Endothelial cell of umbilical vein (primary cell): ENCODE results near the gene CCDC102B. TPM values are rescaled to one million over a fixed set of nuclear protein-coding genes. Genes with fewer than 3 reads are reported as not detected.
"Not testable (repeated sequence)": the region's sequence is repeated elsewhere in the genome, so short reads cannot be mapped to it uniquely, and the experiment has no call there.

ENCODE experiments used
- BruUV-seq: library from RNA; stranded (reverse); fragments of 400-500 nt; replicated peaks from 2 replicates; lab custom pipeline; 2021; lab: Mats Ljungman, UMichigan
- CTCF ChIA-PET: fragments of 300-600, 350-600 bp; sonication (Branson Sonifier 250); formaldehyde crosslinking; loops from one replicate; lab custom pipeline; 2021; ENCODE audit warnings: antibody characterized with exemption, inconsistent platforms; lab: Charles Lee
- POLR2A ChIA-PET: fragments of 300-600, 350-600 bp; sonication (Branson Sonifier 250); formaldehyde crosslinking; loops from one replicate; lab custom pipeline; 2021; ENCODE audit warnings: antibody characterized with exemption, inconsistent platforms; lab: Charles Lee
- DNase-seq: peaks from one replicate; pipeline ENCODE4 v3.0.0-alpha.2; 2011; ENCODE audit warnings: low read depth, low spot score
- FAIRE-seq: peaks from 2 replicates; lab custom pipeline; 2011; peaks lifted over from hg19 to GRCh38; lab: Jason Lieb, UNC
- H2AFZ ChIP-seq: 2 replicates; pipeline ENCODE4 v1.6.0; 2012; ENCODE audit warnings: low read depth, low read length, control low read depth, inconsistent platforms
- H3K27ac ChIP-seq: 2 replicates; pipeline ENCODE4 v1.5.1; 2011; ENCODE audit warnings: low read depth, mild to moderate bottlenecking, control low read depth, low read length, moderate library complexity; ENCODE audit not compliant: insufficient read depth
- H3K27me3 ChIP-seq, 2 experiments: 2 replicates each; pipeline versions ENCODE4 v1.6.0 to v1.6.1; 2011; ENCODE audit warnings: low read length in 2 of 2, mixed read lengths in 1 of 2; ENCODE audit not compliant: control insufficient read depth in 2 of 2, insufficient read depth in 2 of 2
- H3K36me3 ChIP-seq, 2 experiments: 2 replicates in 1 of 2; 3 replicates in 1 of 2; pipeline ENCODE4 v1.5.1; 2011; ENCODE audit warnings: low read length in 2 of 2, mild to moderate bottlenecking in 1 of 2, moderate library complexity in 1 of 2; ENCODE audit not compliant: control insufficient read depth in 2 of 2, insufficient read depth in 2 of 2; ENCODE audit errors: extremely low read depth in 1 of 2
- H3K4me1 ChIP-seq: 3 replicates; pipeline ENCODE4 v1.5.1; 2011; ENCODE audit warnings: mild to moderate bottlenecking, low read length; ENCODE audit not compliant: control insufficient read depth, insufficient read depth; ENCODE audit errors: extremely low read depth
- H3K4me2 ChIP-seq: 2 replicates; pipeline ENCODE4 v1.6.1; 2011; ENCODE audit warnings: low read length, control low read depth, mixed read lengths; ENCODE audit not compliant: insufficient read depth
- H3K4me3 ChIP-seq, 3 experiments: fragments of 200-600 bp in 1 of 3; sonication (generic), shearing (Covaris generic) in 1 of 3; replicated peaks in 1 of 3; 2 replicates each; pipeline ENCODE4 v1.5.1; 2011 to 2016; ENCODE audit warnings: control low read depth in 3 of 3, low read length in 3 of 3, mild to moderate bottlenecking in 2 of 3, inconsistent platforms in 1 of 3, low read depth in 1 of 3, moderate library complexity in 1 of 3; ENCODE audit not compliant: insufficient read depth in 1 of 3
- H3K79me2 ChIP-seq: 2 replicates; pipeline ENCODE4 v1.6.0; 2012; ENCODE audit warnings: low read length, inconsistent platforms; ENCODE audit not compliant: control insufficient read depth, insufficient read depth
- H3K9ac ChIP-seq: replicated peaks from 2 replicates; pipeline ENCODE3; 2011; ENCODE audit warnings: low read length, control low read depth; ENCODE audit not compliant: insufficient read depth; ENCODE audit errors: extremely low read depth
- H3K9me1 ChIP-seq: replicated peaks from 3 replicates; pipeline ENCODE4 v1.6.0; 2011; ENCODE audit warnings: mild to moderate bottlenecking, low read length; ENCODE audit not compliant: control insufficient read depth, insufficient read depth; ENCODE audit errors: extremely low read depth
- H3K9me3 ChIP-seq: replicated peaks from 2 replicates; pipeline ENCODE4 v1.5.1; 2012; ENCODE audit warnings: low read length, inconsistent platforms; ENCODE audit not compliant: control insufficient read depth, insufficient read depth
- H4K20me1 ChIP-seq: replicated peaks from 2 replicates; pipeline ENCODE3; 2011; ENCODE audit warnings: mild to moderate bottlenecking, low read length; ENCODE audit not compliant: control insufficient read depth, insufficient read depth; ENCODE audit errors: extremely low read depth
- EZH2 ChIP-seq: IDR thresholded peaks from 2 replicates; pipeline ENCODE4 v1.6.1; 2012; ENCODE audit warnings: borderline replicate concordance, low read depth, mild to moderate bottlenecking, moderate library complexity, low read length, inconsistent platforms; ENCODE audit not compliant: severe bottlenecking
- FOS ChIP-seq: IDR thresholded peaks from 2 replicates; pipeline ENCODE4 v1.6.1; 2011; ENCODE audit warnings: mild to moderate bottlenecking, low read length, moderate library complexity, borderline replicate concordance; ENCODE audit not compliant: insufficient read depth
- GATA2 ChIP-seq: IDR thresholded peaks from 2 replicates; pipeline ENCODE4 v1.7.0; 2011; ENCODE audit warnings: low read depth, mild to moderate bottlenecking, moderate library complexity, mixed read lengths, low read length; ENCODE audit not compliant: insufficient read length, insufficient read depth
- JUN ChIP-seq: IDR thresholded peaks from 2 replicates; pipeline ENCODE4 v1.6.1; 2011; ENCODE audit warnings: borderline replicate concordance, low read depth; ENCODE audit not compliant: insufficient read length, insufficient read depth
- MYC ChIP-seq: IDR thresholded peaks from one replicate; pipeline ENCODE4 v1.6.1; 2011; ENCODE audit warnings: mild to moderate bottlenecking, low read depth, low read length
- POLR2A ChIP-seq: IDR thresholded peaks from 2 replicates; pipeline ENCODE4 v1.6.1; 2012; ENCODE audit warnings: low read depth, mild to moderate bottlenecking, control low read depth, low read length
- POLR2AphosphoS5 ChIP-seq: IDR thresholded peaks from 2 replicates; pipeline ENCODE4 v1.6.1; 2012; ENCODE audit warnings: low read depth, mild to moderate bottlenecking, control low read depth, low read length, moderate library complexity; ENCODE audit not compliant: insufficient read depth
- dilution Hi-C: fragments of 300-500 bp; cut with MboI; formaldehyde crosslinking; loops from one replicate; pipeline ENCODE4 v1.15.0; 2019; ENCODE audit warnings: low sequenced_read_pairs; ENCODE audit not compliant: extremely low pct_ligation_motif_present
- intact Hi-C: fragments of 100-400 bp; cut with micrococcal nuclease; formaldehyde crosslinking; loops from one replicate; pipeline ENCODE4 v1.10.0; 2022
- polyA plus RNA-seq, 4 experiments: library from polyadenylated mRNA; depleted of rRNA in 3 of 4; stranded (reverse) in 3 of 4; unstranded in 1 of 4; fragments of >200 nt; gene quantifications; 2 replicates each; pipeline versions ENCODE4 v1.2.1 to v1.2.3, GENCODE V29; 2011 to 2012; ENCODE audit warnings: missing spikeins in 1 of 4
- total RNA-seq: library from RNA; stranded (reverse); gene quantifications from 2 replicates; pipeline ENCODE4 v1.2.3, GENCODE V29; 2021
- TF ChIP-seq, protein P1 (sequence below), 2 donors: IDR thresholded peaks; 1 replicate in 1 of 2; 2 replicates in 1 of 2; pipeline ENCODE4 v1.5.1; 2011; ENCODE audit warnings: low read length in 2 of 2, mild to moderate bottlenecking in 2 of 2, moderate library complexity in 2 of 2, control low read depth in 1 of 2, inconsistent platforms in 1 of 2, low read depth in 1 of 2; ENCODE audit not compliant: insufficient read depth in 1 of 2; ENCODE audit errors: extremely low read depth in 1 of 2
- TF ChIP-seq, protein P2 (sequence below): IDR thresholded peaks from 2 replicates; pipeline ENCODE4 v1.6.1; 2011; ENCODE audit not compliant: insufficient read depth, insufficient read length

The CCDC102B gene
- total and polyA plus RNA-seq, 2 donors (not counting 3 experiments of a cell fraction or from before 2014, with no cell fraction given): 0.21 to 0.62 TPM

DNA sequence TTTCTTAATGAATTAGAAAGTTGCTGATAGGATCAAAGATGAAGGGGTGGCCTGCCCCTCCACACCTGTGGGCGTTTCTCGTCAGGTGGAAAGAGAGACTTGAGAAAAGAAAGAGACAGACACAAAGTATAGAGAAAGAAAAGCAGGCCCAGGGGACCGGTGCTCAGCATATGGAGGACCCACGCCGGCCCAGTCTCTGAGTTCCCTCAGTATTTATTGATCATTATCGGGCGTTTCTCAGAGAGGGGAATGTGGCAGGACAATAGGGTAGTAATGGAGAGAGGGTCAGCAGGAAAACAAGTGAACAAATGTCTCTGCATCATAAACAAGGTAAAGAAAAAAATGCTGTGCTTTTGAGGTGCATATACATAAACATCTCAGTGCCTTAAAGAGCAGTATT, 144.3 kb downstream of the CCDC102B start:
- H3K9me3 ChIP-seq: no peaks in the 10 kb centered on the region
- no peak overlapping the region for H3K4me3 ChIP-seq
- no peaks in the 10 kb centered on the region for H3K36me3 ChIP-seq
- DNase-seq (no peak), FAIRE-seq (no peak)
- CTCF ChIA-PET: no interaction called here
- H3K79me2 ChIP-seq: no peaks in the 10 kb centered on the region
- no peak overlapping the region for H3K9ac ChIP-seq
- H3K27me3 ChIP-seq: no peaks in the 10 kb centered on the region
- dilution Hi-C loops: no loop called here
- POLR2A ChIA-PET: no interaction called here
- H2AFZ ChIP-seq: no peak overlapping the region
- intact Hi-C loops: no loop called here
- TF ChIP-seq POLR2AphosphoS5 (no peak), JUN (no peak), GATA2 (no peak), FOS (no peak), MYC (no peak), EZH2 (no peak), POLR2A (no peak)
- TF ChIP-seq, protein P1, sequence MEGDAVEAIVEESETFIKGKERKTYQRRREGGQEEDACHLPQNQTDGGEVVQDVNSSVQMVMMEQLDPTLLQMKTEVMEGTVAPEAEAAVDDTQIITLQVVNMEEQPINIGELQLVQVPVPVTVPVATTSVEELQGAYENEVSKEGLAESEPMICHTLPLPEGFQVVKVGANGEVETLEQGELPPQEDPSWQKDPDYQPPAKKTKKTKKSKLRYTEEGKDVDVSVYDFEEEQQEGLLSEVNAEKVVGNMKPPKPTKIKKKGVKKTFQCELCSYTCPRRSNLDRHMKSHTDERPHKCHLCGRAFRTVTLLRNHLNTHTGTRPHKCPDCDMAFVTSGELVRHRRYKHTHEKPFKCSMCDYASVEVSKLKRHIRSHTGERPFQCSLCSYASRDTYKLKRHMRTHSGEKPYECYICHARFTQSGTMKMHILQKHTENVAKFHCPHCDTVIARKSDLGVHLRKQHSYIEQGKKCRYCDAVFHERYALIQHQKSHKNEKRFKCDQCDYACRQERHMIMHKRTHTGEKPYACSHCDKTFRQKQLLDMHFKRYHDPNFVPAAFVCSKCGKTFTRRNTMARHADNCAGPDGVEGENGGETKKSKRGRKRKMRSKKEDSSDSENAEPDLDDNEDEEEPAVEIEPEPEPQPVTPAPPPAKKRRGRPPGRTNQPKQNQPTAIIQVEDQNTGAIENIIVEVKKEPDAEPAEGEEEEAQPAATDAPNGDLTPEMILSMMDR (IDR thresholded peaks at IDR 0.05; ENCODE audit: extremely low read depth in 1 of 2, insufficient read depth in 1 of 2, low read depth in 1 of 2, low read length in 2 of 2): no peak
- TF ChIP-seq, protein P2, sequence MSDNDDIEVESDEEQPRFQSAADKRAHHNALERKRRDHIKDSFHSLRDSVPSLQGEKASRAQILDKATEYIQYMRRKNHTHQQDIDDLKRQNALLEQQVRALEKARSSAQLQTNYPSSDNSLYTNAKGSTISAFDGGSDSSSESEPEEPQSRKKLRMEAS: no peak
- H3K4me1 ChIP-seq: no peaks in the 10 kb centered on the region
- no TSS peak for BruUV-seq
- H3K4me2 ChIP-seq: no peak overlapping the region
- H4K20me1 ChIP-seq: no peaks in the 10 kb centered on the region
- no peak overlapping the region for H3K27ac ChIP-seq
- H3K9me1 ChIP-seq: no peaks in the 10 kb centered on the region

DNA sequence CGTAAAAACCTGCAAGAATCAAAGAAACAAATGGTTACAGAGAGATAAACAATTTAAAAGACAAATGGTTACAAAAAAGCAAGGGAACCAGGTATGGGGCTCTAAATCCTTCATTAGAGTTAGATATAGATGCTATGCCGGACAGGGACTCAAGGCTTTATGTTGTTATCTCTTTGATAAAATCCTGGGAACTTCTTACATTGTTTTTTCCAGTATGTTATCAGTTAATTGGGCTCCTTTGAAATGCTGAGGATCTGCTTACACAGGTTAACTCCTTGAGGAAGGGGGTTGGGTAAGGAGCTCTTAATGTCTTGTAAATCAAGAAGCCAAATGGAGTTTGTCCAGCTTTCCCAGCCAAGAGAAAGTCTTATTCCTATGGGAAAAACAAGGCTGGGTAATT, 146.0 kb downstream of the CCDC102B start:
- intact Hi-C loops, H3K27me3 ChIP-seq, H3K4me2 ChIP-seq, H2AFZ ChIP-seq, H3K27ac ChIP-seq, DNase-seq, H3K9ac ChIP-seq, dilution Hi-C loops, H3K4me3 ChIP-seq, H3K9me1 ChIP-seq, CTCF ChIA-PET, FAIRE-seq, H3K4me1 ChIP-seq, POLR2A ChIA-PET, BruUV-seq, H4K20me1 ChIP-seq, H3K9me3 ChIP-seq, H3K36me3 ChIP-seq, H3K79me2 ChIP-seq: not testable (repeated sequence)
